Vagina (tissue), 2 donors: ENCODE measurements around the gene SERPINE2.

Experiments used
- CTCF ChIP-seq, 3 experiments: fragments of 450-650 bp in 2 of 3; fragments of 200-600 bp in 1 of 3; sonication (generic) in 1 of 3; IDR thresholded peaks; one replicate each; pipeline ENCODE4 v1.5.1; 2017 to 2019; ENCODE audit warnings: antibody characterized with exemption in 3 of 3, mild to moderate bottlenecking in 2 of 3, moderate library complexity in 2 of 3
- POLR2AphosphoS5 ChIP-seq, 2 donors: sonication (generic); formaldehyde crosslinking; IDR thresholded peaks; one replicate each; pipeline ENCODE4 v1.9.0; 2017; ENCODE audit warnings: antibody characterized with exemption in 2 of 2, mild to moderate bottlenecking in 2 of 2, low read depth in 1 of 2; ENCODE audit not compliant: insufficient read depth in 1 of 2

GRCh38 chr2:224058048-224058775, 19.1 kb upstream of the SERPINE2 start:
- TF ChIP-seq CTCF (IDR thresholded peaks at IDR 0.05) (no peak), POLR2AphosphoS5 (IDR thresholded peaks at IDR 0.05; ENCODE audit: insufficient read depth in 1 of 2, low read depth in 1 of 2) (no peak)
